T-cell (primary cell): ENCODE data around the gene SLCO1B3. TPM values are rescaled to one million over a fixed set of nuclear protein-coding genes. Genes with fewer than 3 reads are reported as not detected.

Experiments used
- ATAC-seq, 4 experiments: fragments of 200-7000 bp in 3 of 4; fragments of 150-1000 bp in 1 of 4; cut with Tn5 transposase; replicated peaks in 1 of 4; 1 replicate in 3 of 4; 2 replicates in 1 of 4; pipeline ENCODE4 v1.10.0; 2021; ENCODE audit warnings: moderate library complexity in 3 of 4, mild to moderate bottlenecking in 2 of 4, moderate number of reproducible peaks in 1 of 4
- CTCF ChIA-PET, 2 donors: fragments of 300-600 bp; sonication (Branson Sonifier 250); formaldehyde crosslinking; loops; one replicate each; lab custom pipeline; 2022; ENCODE audit warnings: antibody characterized with exemption in 2 of 2; lab: Charles Lee
- POLR2A ChIA-PET, 2 donors: fragments of 300-600 bp; sonication (Branson Sonifier 250); formaldehyde crosslinking; loops; one replicate each; lab custom pipeline; 2022; ENCODE audit warnings: antibody characterized with exemption in 2 of 2; lab: Charles Lee
- DNase-seq, 35 experiments: peaks; one replicate each; pipeline versions ENCODE4 v3.0.0 to v3.0.0-alpha.2; 2013 to 2023
- H3K27ac ChIP-seq: one replicate; pipeline ENCODE4 v1.5.1; 2013; ENCODE audit warnings: low read length
- H3K27me3 ChIP-seq, 2 experiments: replicated peaks in 1 of 2; 1 replicate in 1 of 2; 2 replicates in 1 of 2; pipeline versions ENCODE4 v1.6.1 to v1.7.0; 2013; ENCODE audit warnings: low read length in 1 of 2, mixed read lengths in 1 of 2; ENCODE audit not compliant: control insufficient read depth in 2 of 2, insufficient read depth in 2 of 2; ENCODE audit errors: extremely low read depth in 1 of 2
- H3K36me3 ChIP-seq, 2 donors: 1 replicate in 1 of 2; 2 replicates in 1 of 2; pipeline versions ENCODE4 v1.6.1 to v1.7.0; 2013; ENCODE audit warnings: low read length in 1 of 2; ENCODE audit not compliant: control insufficient read depth in 2 of 2, insufficient read depth in 1 of 2; ENCODE audit errors: extremely low read depth in 1 of 2
- H3K4me1 ChIP-seq, 2 experiments: 1 replicate in 1 of 2; 2 replicates in 1 of 2; pipeline versions ENCODE4 v1.6.1 to v1.7.0; 2013; ENCODE audit warnings: low read length in 2 of 2, mixed read lengths in 1 of 2; ENCODE audit not compliant: insufficient read depth in 2 of 2, control insufficient read depth in 1 of 2; ENCODE audit errors: extremely low read depth in 1 of 2
- H3K4me3 ChIP-seq, 2 donors: 1 replicate in 1 of 2; 2 replicates in 1 of 2; pipeline versions ENCODE4 v1.5.1 to v1.7.0; 2013; ENCODE audit warnings: mild to moderate bottlenecking in 2 of 2, low read length in 1 of 2, moderate library complexity in 1 of 2; ENCODE audit not compliant: control insufficient read depth in 1 of 2; ENCODE audit errors: extremely low read depth in 1 of 2
- H3K9me3 ChIP-seq: 2 replicates; pipeline ENCODE4 v1.7.0; 2013
- H3K27ac Mint-ChIP-seq, 2 donors: one replicate each; pipeline ENCODE4 v1.8.0; 2020 to 2021; ENCODE audit warnings: mild to moderate bottlenecking in 2 of 2, mixed read lengths in 2 of 2
- H3K27me3 Mint-ChIP-seq, 2 donors: one replicate each; pipeline ENCODE4 v1.8.0; 2021 to 2022; ENCODE audit warnings: mixed read lengths in 2 of 2
- H3K36me3 Mint-ChIP-seq: one replicate; pipeline ENCODE4 v1.8.0; 2021; ENCODE audit warnings: mixed read lengths
- H3K4me1 Mint-ChIP-seq, 3 donors: one replicate each; pipeline ENCODE4 v1.8.0; 2020 to 2022; ENCODE audit warnings: mixed read lengths in 3 of 3, mild to moderate bottlenecking in 1 of 3
- H3K4me3 Mint-ChIP-seq, 3 donors: one replicate each; pipeline ENCODE4 v1.8.0; 2020 to 2022; ENCODE audit warnings: mild to moderate bottlenecking in 3 of 3, mixed read lengths in 3 of 3, moderate library complexity in 3 of 3
- H3K9me3 Mint-ChIP-seq, 3 donors: one replicate each; pipeline ENCODE4 v1.8.0; 2020 to 2022; ENCODE audit warnings: mixed read lengths in 3 of 3
- WGBS: methylation state at CpG from one replicate; pipeline ENCODE4 v1.1.5; 2013; ENCODE audit warnings: missing lambda C conversion rate; ENCODE audit not compliant: insufficient coverage; 5-methylcytosine and 5-hydroxymethylcytosine counted together
- total RNA-seq, 35 experiments: library from RNA in 6 of 35; stranded (reverse) in 6 of 35; fragments of 120-200 nt in 1 of 35; gene quantifications; one replicate each; pipeline versions ENCODE4 v1.2.1 to v1.2.4 and lab custom pipeline; 2013 to 2026

Gene SLCO1B3
- total RNA-seq, 5 donors from 2014 or later (not counting 1 experiment from before 2014, with no cell fraction given) = not detected

- 84% methylated on average over 2 of the region's 4 CpGs for WGBS
- Mint-ChIP-seq H3K4me3 (no peak overlapping the region), H3K36me3 (no peaks in the 10 kb centered on the region), H3K27ac (no peak overlapping the region), H3K9me3 (peaks cover 0 to 26% (median 5%) of the 10 kb centered on the region in 3 donors), H3K4me1 (no peaks in the 10 kb centered on the region), H3K27me3 (no peaks in the 10 kb centered on the region)
- POLR2A ChIA-PET = no interaction called here
- no peak for DNase-seq
- Histone ChIP-seq H3K4me3 (no peak overlapping the region), H3K27ac (no peak overlapping the region), H3K9me3 (no peaks in the 10 kb centered on the region), H3K27me3 (no peaks in the 10 kb centered on the region), H3K36me3 (no peaks in the 10 kb centered on the region), H3K4me1 (no peaks in the 10 kb centered on the region)
- ATAC-seq = no peak
- CTCF ChIA-PET = no interaction called here
Measured at GRCh38 chr12:20931894-20932293, 121.4 kb downstream of the SLCO1B3 start.

GRCh38 chr12:20946732-20947131, 136.2 kb downstream of the SLCO1B3 start:
- no peak overlapping the region for H3K27ac ChIP-seq
- H3K4me3 ChIP-seq = no peak overlapping the region
- Mint-ChIP-seq H3K36me3 (no peaks in the 10 kb centered on the region), H3K9me3 (peaks cover 0 to 6% (median 0%) of the 10 kb centered on the region in 3 donors), H3K4me1 (no peaks in the 10 kb centered on the region), H3K27me3 (no peaks in the 10 kb centered on the region), H3K27ac (no peak overlapping the region), H3K4me3 (no peak overlapping the region)
- H3K9me3 ChIP-seq = no peaks in the 10 kb centered on the region
- DNase-seq (peak in 1 of 35 experiments; percentile 6), ATAC-seq (no peak)
- no peaks in the 10 kb centered on the region for H3K27me3 ChIP-seq
- POLR2A ChIA-PET = no interaction called here
- CTCF ChIA-PET = no interaction called here
- H3K36me3 ChIP-seq = no peaks in the 10 kb centered on the region
- 56% methylated on average over 1 of the region's 5 CpGs for WGBS
- H3K4me1 ChIP-seq = no peaks in the 10 kb centered on the region

- Mint-ChIP-seq H3K4me1 (no peaks in the 10 kb centered on the region), H3K4me3 (no peak overlapping the region), H3K27me3 (no peaks in the 10 kb centered on the region), H3K36me3 (no peaks in the 10 kb centered on the region), H3K27ac (no peak overlapping the region), H3K9me3 (peaks cover 0 to 11% (median 2%) of the 10 kb centered on the region in 3 donors)
- peak in 1 of 35 experiments; percentile 4 for DNase-seq
- Histone ChIP-seq H3K27ac (no peak overlapping the region), H3K9me3 (no peaks in the 10 kb centered on the region), H3K27me3 (no peaks in the 10 kb centered on the region), H3K4me1 (no peaks in the 10 kb centered on the region), H3K4me3 (no peak overlapping the region), H3K36me3 (no peaks in the 10 kb centered on the region)
- WGBS = no CpG with 5 or more reads among the region's 3 CpGs
- ATAC-seq = no peak
- CTCF ChIA-PET = interaction anchor here in 1 of 2 donors (0.9 kb wide), 1 partner anchor 731 kb away, joined by 3 read pairs; no protein-coding TSS in a partner anchor
- POLR2A ChIA-PET = no interaction called here
Measured at GRCh38 chr12:20950248-20950647, 139.7 kb downstream of the SLCO1B3 start.

DNA sequence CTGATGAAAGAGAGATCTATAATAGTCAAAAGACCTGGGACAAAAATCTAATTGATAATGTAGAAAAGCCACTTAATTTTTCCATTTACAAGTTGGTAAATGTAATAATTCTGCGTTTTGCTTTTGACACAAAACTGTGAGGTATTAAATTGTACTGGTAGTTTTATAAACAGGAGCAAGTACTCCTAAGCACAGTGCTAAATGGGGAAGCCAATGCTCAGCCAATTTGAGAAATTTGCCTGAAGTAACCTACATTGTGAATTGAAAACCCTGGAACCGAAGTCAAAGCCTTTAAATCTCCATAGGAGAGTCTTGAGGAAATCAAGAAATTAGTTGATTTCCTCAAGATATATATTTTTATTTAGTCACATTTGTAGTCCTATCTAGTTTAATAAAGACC, 152.8 kb downstream of the SLCO1B3 start:
- WGBS = no CpG with 5 or more reads among the region's 2 CpGs
- Mint-ChIP-seq H3K27ac (no peak overlapping the region), H3K4me3 (no peak overlapping the region), H3K36me3 (no peaks in the 10 kb centered on the region), H3K27me3 (no peaks in the 10 kb centered on the region), H3K4me1 (no peaks in the 10 kb centered on the region), H3K9me3 (peaks cover 10% of the 10 kb centered on the region in 3 donors)
- Histone ChIP-seq H3K27me3 (no peaks in the 10 kb centered on the region), H3K36me3 (no peaks in the 10 kb centered on the region), H3K9me3 (no peaks in the 10 kb centered on the region), H3K4me1 (no peaks in the 10 kb centered on the region), H3K27ac (no peak overlapping the region), H3K4me3 (no peak overlapping the region)
- ChIA-PET POLR2A (no interaction called here), CTCF (no interaction called here)
- no peak for ATAC-seq
- DNase-seq = no peak

GRCh38 chr12:20963762-20964161, 153.3 kb downstream of the SLCO1B3 start:
- Mint-ChIP-seq H3K4me3 (no peak overlapping the region), H3K36me3 (no peaks in the 10 kb centered on the region), H3K4me1 (no peaks in the 10 kb centered on the region), H3K9me3 (peaks cover 8 to 10% (median 9%) of the 10 kb centered on the region in 3 donors), H3K27ac (no peak overlapping the region), H3K27me3 (no peaks in the 10 kb centered on the region)
- Histone ChIP-seq H3K4me1 (no peaks in the 10 kb centered on the region), H3K27me3 (no peaks in the 10 kb centered on the region), H3K9me3 (no peaks in the 10 kb centered on the region), H3K36me3 (no peaks in the 10 kb centered on the region), H3K27ac (no peak overlapping the region), H3K4me3 (no peak overlapping the region)
- CTCF ChIA-PET = no interaction called here
- POLR2A ChIA-PET = no interaction called here
- ATAC-seq (no peak), DNase-seq (no peak)
- 84% methylated on average over 2 of the region's 4 CpGs for WGBS

Other genes starting within 250 kb of the SLCO1B3 start
- gene SLCO1C1, start 115.4 kb upstream of the SLCO1B3 start, total RNA-seq = not detected